Neural cell (in vitro differentiated cells): ENCODE measurements around the gene NFE2L3. TPM values are rescaled to one million over a fixed set of nuclear protein-coding genes. Genes with fewer than 3 reads are reported as not detected.

Experiments used
- H2AFZ ChIP-seq: fragments of 200-600, 300-800 bp; sonication (generic), shearing (Covaris generic); 2 replicates; pipeline ENCODE4 v1.6.0; 2014; ENCODE audit warnings: low read depth, mild to moderate bottlenecking, antibody characterized with exemption, low read length, moderate library complexity
- H3F3A ChIP-seq: fragments of 200-600 bp; shearing (Covaris generic); 2 replicates; pipeline ENCODE4 v1.6.1; 2016; ENCODE audit warnings: mild to moderate bottlenecking, moderate library complexity, mixed read lengths, antibody characterized with exemption, low read length; ENCODE audit not compliant: insufficient read depth, poor library complexity, severe bottlenecking
- H3K27ac ChIP-seq: fragments of 200-600, 300-800 bp; sonication (generic), shearing (Covaris generic); 2 replicates; pipeline ENCODE4 v1.5.1; 2014; ENCODE audit warnings: mild to moderate bottlenecking, low read length, moderate library complexity
- H3K27me3 ChIP-seq: fragments of 300-800, 200-600 bp; sonication (generic), shearing (Covaris generic); 2 replicates; pipeline ENCODE4 v1.6.0; 2014; ENCODE audit warnings: mild to moderate bottlenecking, low read depth, low read length, moderate library complexity; ENCODE audit not compliant: insufficient read depth
- H3K36me3 ChIP-seq: fragments of 300-800, 200-600 bp; sonication (generic), shearing (Covaris generic); 2 replicates; pipeline ENCODE4 v1.5.1; 2014; ENCODE audit warnings: mild to moderate bottlenecking, antibody characterized with exemption, low read length, moderate library complexity; ENCODE audit not compliant: insufficient read depth
- H3K4me2 ChIP-seq: fragments of 300-800, 200-600 bp; sonication (generic), shearing (Covaris generic); 2 replicates; pipeline ENCODE4 v1.6.0; 2014; ENCODE audit warnings: mild to moderate bottlenecking, low read length
- H3K4me3 ChIP-seq: fragments of 300-800, 200-600 bp; sonication (generic), shearing (Covaris generic); 2 replicates; pipeline ENCODE4 v1.5.1; 2014; ENCODE audit warnings: mild to moderate bottlenecking, low read length, moderate library complexity
- H3K79me2 ChIP-seq: fragments of 200-600 bp; shearing (Covaris generic); replicated peaks from 2 replicates; pipeline ENCODE4 v1.6.0; 2014; ENCODE audit warnings: mild to moderate bottlenecking, low read length, moderate library complexity; ENCODE audit not compliant: insufficient read depth
- H3K9ac ChIP-seq: fragments of 300-800, 200-600 bp; sonication (generic), shearing (Covaris generic); 2 replicates; pipeline ENCODE4 v1.6.1; 2016; ENCODE audit warnings: mild to moderate bottlenecking, low read length, mixed read lengths
- H3K9me2 ChIP-seq: fragments of 200-600 bp; shearing (Covaris generic); 2 replicates; pipeline ENCODE4 v1.6.1; 2016; ENCODE audit warnings: mild to moderate bottlenecking, low read length, mixed read lengths; ENCODE audit not compliant: insufficient read depth
- H3K9me3 ChIP-seq: fragments of 200-600, 300-800 bp; sonication (generic), shearing (Covaris generic); 2 replicates; pipeline ENCODE4 v1.6.1; 2016; ENCODE audit warnings: mild to moderate bottlenecking, mixed run types, low read length, moderate library complexity, mixed read lengths
- H4K20me1 ChIP-seq: fragments of 200-600 bp; shearing (Covaris generic); 2 replicates; pipeline ENCODE4 v1.6.1; 2016; ENCODE audit warnings: mild to moderate bottlenecking, mixed run types; ENCODE audit not compliant: insufficient read depth
- CTCF ChIP-seq: fragments of 450-650 bp; IDR thresholded peaks from 2 replicates; pipeline ENCODE4 v1.5.1; 2014; ENCODE audit warnings: antibody characterized with exemption, mild to moderate bottlenecking, moderate library complexity; ENCODE audit not compliant: poor library complexity, severe bottlenecking
- EP300 ChIP-seq: fragments of 450-650 bp; conservative IDR thresholded peaks from 2 replicates; pipeline ENCODE4 v1.6.1; 2014; ENCODE audit warnings: antibody characterized with exemption, mild to moderate bottlenecking, moderate library complexity; ENCODE audit not compliant: poor library complexity, severe bottlenecking
- EZH2 ChIP-seq: fragments of 200-600, 300-800 bp; shearing (Covaris generic), sonication (generic); IDR thresholded peaks from 2 replicates; pipeline ENCODE4 v1.6.1; 2014; ENCODE audit warnings: antibody characterized with exemption, low read length, borderline replicate concordance, mild to moderate bottlenecking; ENCODE audit not compliant: insufficient read depth, poor library complexity, severe bottlenecking
- MXI1 ChIP-seq: fragments of 450-650 bp; conservative IDR thresholded peaks from 2 replicates; pipeline ENCODE4 v1.6.1; 2014; ENCODE audit warnings: antibody characterized with exemption, mild to moderate bottlenecking; ENCODE audit not compliant: poor library complexity, severe bottlenecking
- POLR2AphosphoS5 ChIP-seq: IDR thresholded peaks from 2 replicates; pipeline ENCODE4 v1.6.1; 2012
- RAD21 ChIP-seq: fragments of 450-650 bp; conservative IDR thresholded peaks from 2 replicates; pipeline ENCODE4 v1.6.1; 2014; ENCODE audit warnings: antibody characterized with exemption, mild to moderate bottlenecking, moderate library complexity
- REST ChIP-seq: IDR thresholded peaks from 2 replicates; pipeline ENCODE4 v1.6.1; 2012; ENCODE audit warnings: borderline replicate concordance
- SMC3 ChIP-seq: fragments of 450-650 bp; conservative IDR thresholded peaks from 2 replicates; pipeline ENCODE4 v1.6.1; 2014; ENCODE audit warnings: antibody characterized with exemption, mild to moderate bottlenecking, moderate library complexity; ENCODE audit not compliant: poor library complexity
- TAF1 ChIP-seq: IDR thresholded peaks from 2 replicates; pipeline ENCODE4 v1.6.1; 2012; ENCODE audit warnings: low read depth
- polyA plus RNA-seq: library from polyadenylated mRNA; depleted of rRNA; stranded (reverse); fragments of >200 nt; gene quantifications from 2 replicates; pipeline ENCODE4 v1.2.3, GENCODE V29; 2014

Gene NFE2L3
- polyA plus RNA-seq, 1 donor from 2014 or later: 2.9 TPM

GRCh38 chr7:26170663-26171062 is 18.7 kb downstream of the NFE2L3 start:
- no peaks in the 10 kb centered on the region for H3K9me3 ChIP-seq
- no peaks in the 10 kb centered on the region for H3K79me2 ChIP-seq
- no peaks in the 10 kb centered on the region for H3K27me3 ChIP-seq
- no peak overlapping the region for H3K27ac ChIP-seq
- no peaks in the 10 kb centered on the region for H3K36me3 ChIP-seq
- no peak for TF ChIP-seq MXI1
- no peak for TF ChIP-seq REST
- no peak for TF ChIP-seq RAD21
- no peak for TF ChIP-seq EP300
- no peak overlapping the region for H3K4me2 ChIP-seq
- no peak overlapping the region for H2AFZ ChIP-seq
- H3F3A ChIP-seq: no peaks in the 10 kb centered on the region
- no peak overlapping the region for H3K4me3 ChIP-seq
- no peak overlapping the region for H3K9ac ChIP-seq
- H4K20me1 ChIP-seq: no peaks in the 10 kb centered on the region
- H3K9me2 ChIP-seq: no peaks in the 10 kb centered on the region

- H3F3A ChIP-seq: no peaks in the 10 kb centered on the region
- TF ChIP-seq REST (no peak), EZH2 (no peak), EP300 (no peak), SMC3 (no peak), TAF1 (no peak), POLR2AphosphoS5 (no peak), MXI1 (no peak), CTCF (no peak), RAD21 (no peak)
- H3K27ac ChIP-seq: no peak overlapping the region
- H3K27me3 ChIP-seq: no peaks in the 10 kb centered on the region
- H4K20me1 ChIP-seq: no peaks in the 10 kb centered on the region
- no peaks in the 10 kb centered on the region for H3K9me2 ChIP-seq
- no peak overlapping the region for H3K9ac ChIP-seq
- no peaks in the 10 kb centered on the region for H3K79me2 ChIP-seq
- no peak overlapping the region for H2AFZ ChIP-seq
- no peak overlapping the region for H3K4me2 ChIP-seq
- no peaks in the 10 kb centered on the region for H3K36me3 ChIP-seq
- no peaks in the 10 kb centered on the region for H3K9me3 ChIP-seq
- no peak overlapping the region for H3K4me3 ChIP-seq
These were observed 19.6 kb downstream of the NFE2L3 start for GRCh38 chr7:26171601-26172000.
